NB4 (cell line): ENCODE measurements around the gene HBS1L.

Experiments used
- MYC ChIP-seq: IDR thresholded peaks from 2 replicates; pipeline ENCODE4 v1.6.1; 2011; ENCODE audit warnings: low read depth, low read length
- POLR2A ChIP-seq: IDR thresholded peaks from 2 replicates; pipeline ENCODE4 v1.6.1; 2011; ENCODE audit warnings: mild to moderate bottlenecking; ENCODE audit not compliant: insufficient read length; ENCODE audit errors: extremely low read depth
- TF ChIP-seq, protein P1 (sequence below): IDR thresholded peaks from one replicate; pipeline ENCODE4 v1.5.1; 2012; ENCODE audit warnings: low read depth, low read length
- TF ChIP-seq, protein P2 (sequence below): IDR thresholded peaks from 2 replicates; pipeline ENCODE4 v1.6.1; 2011; ENCODE audit warnings: low read depth, low read length

DNA sequence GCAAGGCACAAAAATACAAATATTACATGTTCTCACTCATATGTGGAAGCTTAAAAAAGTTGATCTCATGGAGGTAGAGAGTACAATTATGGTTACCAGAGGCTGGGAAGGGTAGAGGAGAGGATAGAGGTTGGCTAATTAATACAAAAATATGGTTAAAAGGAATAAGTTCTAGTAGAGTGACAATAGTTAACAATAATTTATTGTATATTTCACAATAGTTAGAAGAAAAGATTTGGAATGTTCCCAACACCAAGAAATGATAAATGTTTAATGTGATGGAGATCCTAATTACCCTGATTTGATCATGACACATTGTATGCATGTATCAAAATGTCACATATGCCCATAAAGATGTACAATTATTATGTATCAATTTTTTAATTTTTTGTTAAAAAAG, 106.5 kb downstream of the HBS1L start:
- TF ChIP-seq, protein P1, sequence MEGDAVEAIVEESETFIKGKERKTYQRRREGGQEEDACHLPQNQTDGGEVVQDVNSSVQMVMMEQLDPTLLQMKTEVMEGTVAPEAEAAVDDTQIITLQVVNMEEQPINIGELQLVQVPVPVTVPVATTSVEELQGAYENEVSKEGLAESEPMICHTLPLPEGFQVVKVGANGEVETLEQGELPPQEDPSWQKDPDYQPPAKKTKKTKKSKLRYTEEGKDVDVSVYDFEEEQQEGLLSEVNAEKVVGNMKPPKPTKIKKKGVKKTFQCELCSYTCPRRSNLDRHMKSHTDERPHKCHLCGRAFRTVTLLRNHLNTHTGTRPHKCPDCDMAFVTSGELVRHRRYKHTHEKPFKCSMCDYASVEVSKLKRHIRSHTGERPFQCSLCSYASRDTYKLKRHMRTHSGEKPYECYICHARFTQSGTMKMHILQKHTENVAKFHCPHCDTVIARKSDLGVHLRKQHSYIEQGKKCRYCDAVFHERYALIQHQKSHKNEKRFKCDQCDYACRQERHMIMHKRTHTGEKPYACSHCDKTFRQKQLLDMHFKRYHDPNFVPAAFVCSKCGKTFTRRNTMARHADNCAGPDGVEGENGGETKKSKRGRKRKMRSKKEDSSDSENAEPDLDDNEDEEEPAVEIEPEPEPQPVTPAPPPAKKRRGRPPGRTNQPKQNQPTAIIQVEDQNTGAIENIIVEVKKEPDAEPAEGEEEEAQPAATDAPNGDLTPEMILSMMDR: no peak
- TF ChIP-seq POLR2A (no peak), MYC (no peak)
- TF ChIP-seq, protein P2, sequence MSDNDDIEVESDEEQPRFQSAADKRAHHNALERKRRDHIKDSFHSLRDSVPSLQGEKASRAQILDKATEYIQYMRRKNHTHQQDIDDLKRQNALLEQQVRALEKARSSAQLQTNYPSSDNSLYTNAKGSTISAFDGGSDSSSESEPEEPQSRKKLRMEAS: no peak
